GM08714 (cell line): ENCODE data around the gene IVL.

ENCODE experiments used
- H3K4me3 ChIP-seq: fragments of 200-500 bp; sonication (Bioruptor generic); 2 replicates; pipeline ENCODE4 v1.5.1; 2014; ENCODE audit warnings: mild to moderate bottlenecking, low read length, inconsistent platforms
- ZNF274 ChIP-seq: IDR thresholded peaks from 2 replicates; pipeline ENCODE4 v1.6.1; 2012; ENCODE audit warnings: mild to moderate bottlenecking, low read depth, low read length

The IVL gene

DNA sequence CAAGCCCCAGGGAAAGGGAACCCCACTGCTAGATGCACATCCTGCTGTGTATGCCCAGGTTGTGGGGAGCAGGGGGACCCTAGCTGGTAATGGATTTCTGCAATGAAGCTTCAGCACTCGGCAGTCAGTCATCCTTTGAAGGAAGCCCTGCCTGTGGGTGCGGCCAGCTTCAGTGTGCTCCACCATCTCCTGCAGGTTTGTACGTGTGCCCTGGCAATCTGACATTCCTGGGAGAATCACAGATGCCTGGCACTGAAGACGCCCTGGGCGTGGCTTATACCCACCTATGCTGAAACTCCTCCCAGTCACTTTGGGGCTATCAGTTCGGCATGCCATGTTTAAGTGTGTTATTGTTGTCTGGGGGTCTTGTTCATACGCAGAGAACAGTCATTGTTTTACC is 45.4 kb downstream of the IVL start:
- H3K4me3 ChIP-seq, result no peak overlapping the region
- no peak for TF ChIP-seq ZNF274

DNA sequence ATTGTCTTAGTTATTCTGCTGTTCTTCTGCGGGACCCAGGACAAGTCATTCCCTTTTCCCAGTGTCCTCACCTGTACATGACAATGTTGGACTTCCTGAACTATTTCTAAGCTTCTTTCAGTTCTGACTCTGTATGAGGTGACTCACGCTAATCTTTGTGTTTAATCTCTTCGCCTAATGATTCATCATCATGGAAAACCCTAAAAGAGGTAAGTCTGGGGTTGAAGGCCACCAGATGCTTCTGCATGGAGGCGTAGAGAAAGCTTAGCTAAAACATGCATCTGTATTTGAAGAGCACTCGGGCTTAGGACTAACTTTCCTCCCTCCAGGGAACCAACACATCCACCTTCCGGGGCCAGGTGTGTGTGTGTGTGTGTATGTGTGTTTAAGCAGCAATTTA is 46.1 kb downstream of the IVL start:
- no peak for TF ChIP-seq ZNF274
- no peak overlapping the region for H3K4me3 ChIP-seq

- no peak overlapping the region for H3K4me3 ChIP-seq
- TF ChIP-seq ZNF274, result no peak
Measured at GRCh38 chr1:152957561-152957960, 49.2 kb downstream of the IVL start.

GRCh38 chr1:152959273-152959672 is 50.9 kb downstream of the IVL start:
- TF ChIP-seq ZNF274, result no peak
- H3K4me3 ChIP-seq, result no peak overlapping the region

DNA sequence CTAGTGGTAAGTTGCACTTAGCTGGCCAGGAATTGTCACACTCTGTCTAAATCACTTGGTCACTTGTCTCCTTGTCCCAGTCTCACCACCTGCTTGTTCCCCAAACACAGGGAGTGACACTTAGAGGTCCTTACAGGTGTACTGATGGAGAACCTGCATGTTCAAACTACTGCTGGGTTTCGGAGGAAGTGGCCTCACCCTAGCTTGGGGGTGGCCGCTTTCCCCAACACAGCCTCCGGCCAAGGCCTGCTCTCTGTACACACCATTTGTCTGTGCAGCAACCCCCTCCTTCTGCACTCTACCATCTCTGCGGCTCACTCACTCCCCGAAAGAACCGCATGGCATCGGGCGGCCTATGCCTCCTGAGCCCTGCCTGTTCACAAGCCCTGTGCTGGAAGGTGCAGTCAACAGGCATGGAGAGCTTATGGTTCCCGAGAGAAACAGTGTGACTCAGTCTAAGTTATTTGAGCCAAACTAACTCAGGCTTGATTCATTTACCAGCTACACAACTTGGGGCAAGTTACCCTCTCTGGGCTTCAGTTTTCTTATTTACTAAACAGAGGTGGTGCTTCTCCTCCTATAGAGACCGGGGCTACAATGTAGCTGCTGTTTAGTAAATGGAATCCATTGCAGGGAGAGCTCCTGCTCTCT is 51.6 kb downstream of the IVL start:
- H3K4me3 ChIP-seq, result no peak overlapping the region
- TF ChIP-seq ZNF274, result no peak

- TF ChIP-seq ZNF274, result no peak
Measured at GRCh38 chr1:152960452-152961044, 52.2 kb downstream of the IVL start.

More at GRCh38 chr1:152960452-152961044, 52.2 kb downstream of the IVL start:
- H3K4me3 ChIP-seq, result no peak overlapping the region
